ENCODE data around the gene MIEF1.
"Not testable (repeated sequence)": the region's sequence is repeated elsewhere in the genome, so short reads cannot be mapped to it uniquely, and the experiment has no call there.

Gene MIEF1

GRCh38 chr22:39518996-39519680, 17.0 kb downstream of the MIEF1 start:
- no peak for TF ChIP-seq Cebpa-rat (IDR thresholded peaks at IDR 0.05)
- H3K27me3 ChIP-seq, result no peaks in the 10 kb centered on the region
- peak overlapping the region; percentile 100 for H3K9ac ChIP-seq
- H3K4me1 ChIP-seq, result peaks cover 43% of the 10 kb centered on the region
- no peaks in the 10 kb centered on the region for H3K9me3 ChIP-seq
- H3K4me3 ChIP-seq, result peak overlapping the region; percentile 98
- H4K20me1 ChIP-seq, result peaks cover 52% of the 10 kb centered on the region
- peak overlapping the region; percentile 83 for H3K4me2 ChIP-seq
- peak overlapping the region; percentile 100 for H3K27ac ChIP-seq
- peaks cover 70% of the 10 kb centered on the region for H3K36me3 ChIP-seq

- H3K9ac ChIP-seq, result peak overlapping the region; percentile 100
- TF ChIP-seq Cebpa-rat (IDR thresholded peaks at IDR 0.05), result no peak
- H3K27ac ChIP-seq, result peak overlapping the region; percentile 100
- H3K9me3 ChIP-seq, result no peaks in the 10 kb centered on the region
- peaks cover 70% of the 10 kb centered on the region for H3K36me3 ChIP-seq
- peak overlapping the region; percentile 98 for H3K4me3 ChIP-seq
- peak overlapping the region; percentile 83 for H3K4me2 ChIP-seq
- H3K4me1 ChIP-seq, result peaks cover 49% of the 10 kb centered on the region
- no peaks in the 10 kb centered on the region for H3K27me3 ChIP-seq
- H4K20me1 ChIP-seq, result peaks cover 52% of the 10 kb centered on the region
Observed at GRCh38 chr22:39519681-39520225, 17.7 kb downstream of the MIEF1 start.

GRCh38 chr22:39520226-39521105, 18.4 kb downstream of the MIEF1 start, which contains the start of gene ATF4:
TSS of gene ATF4 (plus strand) at chr22:39520562. CDS start at chr22:39521446, 884 bp downstream.
- Histone ChIP-seq H4K20me1 (peaks cover 52% of the 10 kb centered on the region), H3K27me3 (no peaks in the 10 kb centered on the region), H3K4me3 (peak within 1 kb of the TSS; percentile 98), H3K27ac (peak within 1 kb of the TSS; percentile 100), H3K4me1 (peaks cover 56% of the 10 kb centered on the region), H3K4me2 (peak within 1 kb of the TSS; percentile 100), H3K9ac (peak within 1 kb of the TSS; percentile 100), H3K9me3 (no peaks in the 10 kb centered on the region), H3K36me3 (peaks cover 70% of the 10 kb centered on the region)
- no peak for TF ChIP-seq Cebpa-rat (IDR thresholded peaks at IDR 0.05)

GRCh38 chr22:39521106-39521885, 19.2 kb downstream of the MIEF1 start:
- Histone ChIP-seq H3K4me1 (peaks cover 65% of the 10 kb centered on the region), H3K27ac (peak overlapping the region; percentile 100), H4K20me1 (peaks cover 59% of the 10 kb centered on the region), H3K9ac (peak overlapping the region; percentile 100), H3K36me3 (peaks cover 64% of the 10 kb centered on the region), H3K4me3 (peak overlapping the region; percentile 98), H3K4me2 (peak overlapping the region; percentile 100)
- H3K9me3 ChIP-seq, H3K27me3 ChIP-seq: not testable (repeated sequence)

- Histone ChIP-seq H3K27ac (peak overlapping the region; percentile 100; the same call in 1 of the 2 replicates), H3K4me3 (peak overlapping the region; percentile 98), H3K4me1 (peaks cover 73% of the 10 kb centered on the region), H3K9ac (peak overlapping the region; percentile 100), H3K4me2 (peak overlapping the region; percentile 100), H4K20me1 (peaks cover 67% of the 10 kb centered on the region), H3K36me3 (peaks cover 56% of the 10 kb centered on the region)
- not testable (repeated sequence) for H3K9me3 ChIP-seq, H3K27me3 ChIP-seq
Observed at GRCh38 chr22:39522091-39522490, 20.0 kb downstream of the MIEF1 start.

GRCh38 chr22:39522567-39523300, 20.6 kb downstream of the MIEF1 start:
- Histone ChIP-seq H3K9ac (peak overlapping the region; percentile 100), H3K27ac (peak overlapping the region; percentile 100; the same call in 1 of the 2 replicates), H3K4me1 (peaks cover 77% of the 10 kb centered on the region), H3K27me3 (no peaks in the 10 kb centered on the region), H3K4me2 (peak overlapping the region; percentile 100), H4K20me1 (peaks cover 73% of the 10 kb centered on the region), H3K9me3 (no peaks in the 10 kb centered on the region), H3K36me3 (peaks cover 50% of the 10 kb centered on the region), H3K4me3 (peak overlapping the region; percentile 98)
- TF ChIP-seq Cebpa-rat (IDR thresholded peaks at IDR 0.05), result no peak

DNA sequence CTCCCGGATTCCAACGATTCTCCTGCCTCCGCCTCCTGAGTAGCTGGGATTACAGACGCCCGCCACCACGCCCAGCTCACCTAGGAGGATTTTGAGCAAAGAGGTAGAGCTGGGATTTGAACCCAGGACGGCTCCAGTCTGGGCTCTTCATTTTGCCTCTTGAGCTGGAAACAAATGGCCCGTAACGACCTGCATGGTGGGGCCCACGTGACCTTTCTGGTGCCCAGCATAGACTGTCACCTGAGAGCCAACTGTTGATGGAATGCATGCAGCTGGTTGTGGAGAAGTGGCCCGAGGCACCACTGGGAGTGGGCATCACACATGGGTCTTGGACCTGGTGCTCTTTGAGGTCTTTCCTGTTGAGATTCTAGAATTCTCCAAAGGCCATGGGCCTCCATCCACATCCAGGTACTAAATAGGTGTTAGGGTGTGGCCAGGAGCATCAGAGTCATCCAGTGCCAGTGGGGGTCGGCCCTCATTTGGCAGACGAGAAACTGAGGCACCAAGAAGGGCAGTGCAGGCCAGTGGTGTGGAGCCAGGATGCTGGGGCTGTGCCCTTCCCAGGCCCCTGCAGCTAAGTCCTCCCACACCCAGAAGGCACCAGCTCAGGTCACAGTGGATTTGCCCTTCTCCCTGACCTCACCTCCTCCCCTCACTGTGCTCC, 22.1 kb downstream of the MIEF1 start:
- H3K27me3 ChIP-seq, result no peaks in the 10 kb centered on the region
- H3K9me3 ChIP-seq, result no peaks in the 10 kb centered on the region
- peaks cover 88% of the 10 kb centered on the region for H4K20me1 ChIP-seq
- H3K27ac ChIP-seq, result no peak overlapping the region
- H3K36me3 ChIP-seq, result peaks cover 54% of the 10 kb centered on the region
- peak overlapping the region; percentile 98; the same call in 1 of the 2 replicates for H3K4me3 ChIP-seq
- no peak for TF ChIP-seq Cebpa-rat (IDR thresholded peaks at IDR 0.05)
- peak overlapping the region; percentile 100 for H3K4me2 ChIP-seq
- H3K9ac ChIP-seq, result peak overlapping the region; percentile 100; the same call in 1 of the 2 replicates
- peaks cover 77% of the 10 kb centered on the region for H3K4me1 ChIP-seq
